ENCODE results near the gene FAM76B. TPM values are rescaled to one million over a fixed set of nuclear protein-coding genes. Genes with fewer than 3 reads are reported as not detected.
"Not testable (repeated sequence)": the region's sequence is repeated elsewhere in the genome, so short reads cannot be mapped to it uniquely, and the experiment has no call there.

The FAM76B gene
- 5.8 and 13.4 TPM in 2 replicates for total RNA-seq (2014; rRNA removed; shearing (Covaris generic))

DNA sequence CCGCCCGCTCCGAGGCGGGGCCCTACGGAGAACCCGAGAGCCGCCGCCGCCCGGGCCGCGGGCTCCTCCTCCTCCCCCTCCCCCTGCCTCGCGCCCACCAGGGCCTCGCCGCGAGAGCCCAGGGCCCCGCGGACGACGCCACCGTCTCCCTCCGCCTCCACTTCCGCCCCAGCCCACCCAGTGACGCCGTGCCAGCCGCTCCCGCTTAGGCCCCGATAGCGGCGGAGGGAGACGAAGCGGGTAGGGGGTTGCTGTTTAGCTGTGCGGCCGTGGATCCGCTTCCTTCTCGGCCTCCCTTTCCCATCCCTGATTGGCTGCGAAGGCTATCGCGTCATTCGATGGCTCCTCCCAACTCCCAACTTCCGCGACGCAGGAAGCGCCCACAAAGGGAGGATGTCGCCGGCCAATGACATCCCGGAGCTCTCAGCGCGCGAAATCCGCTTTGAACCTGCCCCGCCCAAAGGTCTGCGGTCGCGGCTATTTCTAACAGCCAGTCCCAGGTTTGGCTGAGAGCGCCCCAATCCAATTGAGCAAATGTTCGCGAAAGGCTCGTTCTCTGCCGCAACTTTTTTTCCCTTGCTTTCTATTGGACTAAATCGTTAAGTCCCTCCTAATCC, at the start of gene FAM76B:
FAM76B (minus strand) TSS at position 277 of the 617 bp plus-strand sequence. CDS start 304 bp downstream, outside the sequence.
- DNase-seq (ENCODE audit: low read depth in 1 of 2, low spot score in 2 of 2) = peak; percentile 95 to 97
- Histone ChIP-seq H3K27ac (peak within 1 kb of the TSS; percentile 94), H3K4me3 (peak within 1 kb of the TSS; percentile 74), H3K4me1 (replicated peaks) (peaks cover 14% of the 10 kb centered on the region), H3K27me3 (replicated peaks) (no peaks in the 10 kb centered on the region), H3K9me3 (replicated peaks) (no peaks in the 10 kb centered on the region), H3K36me3 (peaks cover 18% of the 10 kb centered on the region)

DNA sequence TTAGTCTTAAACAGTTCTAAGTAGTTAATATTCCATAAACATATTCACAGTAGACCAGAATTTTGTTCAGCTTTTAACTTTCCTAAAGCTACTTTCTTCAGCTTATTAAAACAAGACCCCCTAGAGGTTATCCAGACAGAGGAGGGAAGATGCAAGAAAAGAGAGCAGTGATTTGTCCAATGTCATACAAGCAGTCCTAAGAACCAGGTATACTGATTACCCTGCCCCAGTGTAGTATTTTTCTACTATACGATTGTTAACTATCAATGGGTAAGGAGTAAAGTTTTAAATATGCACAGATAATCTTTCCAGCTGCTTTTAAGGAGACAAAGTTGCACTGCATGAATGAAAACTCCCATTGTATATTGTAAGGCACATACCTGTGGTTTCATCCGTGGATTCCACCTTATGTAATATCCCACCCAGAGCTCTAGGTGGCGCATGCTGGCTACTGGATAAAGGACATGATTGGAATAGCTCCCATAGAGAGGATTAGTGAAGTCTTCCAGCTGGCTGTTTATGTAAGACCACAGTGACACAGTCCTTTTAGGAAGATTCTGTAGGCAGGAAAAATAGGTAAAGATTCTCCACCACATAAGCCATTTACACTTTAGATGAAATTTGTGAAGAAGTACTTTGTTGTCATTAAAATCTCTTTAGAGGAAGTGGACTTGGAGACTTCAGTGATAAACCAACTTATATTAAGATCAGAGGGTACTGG, 46.3 kb upstream of the FAM76B start:
- peak; percentile 71 to 74 for DNase-seq (ENCODE audit: low read depth in 1 of 2, low spot score in 2 of 2)
- H3K9me3 ChIP-seq (replicated peaks) = no peaks in the 10 kb centered on the region
- H3K27me3 ChIP-seq (replicated peaks) = no peaks in the 10 kb centered on the region
- peaks cover 36% of the 10 kb centered on the region for H3K4me1 ChIP-seq (replicated peaks)
- peaks cover 49% of the 10 kb centered on the region for H3K36me3 ChIP-seq
- peak overlapping the region; percentile 22 for H3K27ac ChIP-seq
- no peak overlapping the region for H3K4me3 ChIP-seq

DNA sequence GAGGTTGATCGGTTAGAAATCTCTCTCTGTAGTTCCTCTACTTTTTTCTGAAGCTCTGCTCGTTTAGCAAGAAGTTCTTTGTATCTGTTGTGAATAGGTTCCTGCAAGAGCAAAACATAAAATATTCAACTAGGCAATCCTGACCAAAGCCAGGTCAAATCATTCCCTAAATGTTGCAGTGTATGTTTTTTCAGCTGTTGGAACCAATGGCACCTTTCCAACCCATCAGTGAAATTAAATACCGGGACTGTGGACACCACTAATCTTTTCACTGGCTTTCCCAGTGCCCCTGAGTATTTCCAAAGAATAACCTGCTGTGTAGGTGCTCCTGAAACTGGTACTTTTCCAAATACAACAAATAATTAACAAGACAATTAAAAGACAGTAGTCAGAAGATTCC, 45.8 kb upstream of the FAM76B start:
- Histone ChIP-seq H3K36me3 (peaks cover 50% of the 10 kb centered on the region), H3K4me1 (replicated peaks) (peaks cover 37% of the 10 kb centered on the region), H3K27me3 (replicated peaks) (no peaks in the 10 kb centered on the region), H3K4me3 (no peak overlapping the region), H3K9me3 (replicated peaks) (no peaks in the 10 kb centered on the region), H3K27ac (peak overlapping the region; percentile 22; the same call in 1 of the 2 replicates)
- no peak for DNase-seq (ENCODE audit: low read depth in 1 of 2, low spot score in 2 of 2)

DNA sequence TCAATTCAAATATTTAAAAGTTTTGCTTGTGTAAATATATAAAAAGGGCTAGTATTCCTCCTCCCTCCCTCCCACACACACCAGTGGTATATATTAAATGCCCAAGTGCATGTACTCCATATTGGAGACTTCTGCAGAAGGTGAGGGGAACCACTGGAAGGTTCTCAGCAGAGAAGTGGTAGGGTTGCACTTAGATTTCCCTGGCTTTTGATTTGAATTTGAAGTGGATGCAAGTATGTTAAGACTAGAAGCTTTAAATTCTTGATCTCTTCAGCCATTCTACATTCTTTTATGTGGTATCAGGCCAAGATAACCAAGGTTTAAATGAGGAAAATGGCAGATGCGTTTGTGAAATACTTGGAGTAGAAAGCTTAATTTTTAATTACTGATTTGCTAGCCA, 43.8 kb upstream of the FAM76B start:
- no peak for DNase-seq (ENCODE audit: low read depth in 1 of 2, low spot score in 2 of 2)
- peaks cover 45% of the 10 kb centered on the region for H3K36me3 ChIP-seq
- H3K4me3 ChIP-seq = no peak overlapping the region
- H3K27me3 ChIP-seq (replicated peaks) = no peaks in the 10 kb centered on the region
- peaks cover 37% of the 10 kb centered on the region for H3K4me1 ChIP-seq (replicated peaks)
- H3K9me3 ChIP-seq (replicated peaks) = no peaks in the 10 kb centered on the region
- no peak overlapping the region for H3K27ac ChIP-seq

DNA sequence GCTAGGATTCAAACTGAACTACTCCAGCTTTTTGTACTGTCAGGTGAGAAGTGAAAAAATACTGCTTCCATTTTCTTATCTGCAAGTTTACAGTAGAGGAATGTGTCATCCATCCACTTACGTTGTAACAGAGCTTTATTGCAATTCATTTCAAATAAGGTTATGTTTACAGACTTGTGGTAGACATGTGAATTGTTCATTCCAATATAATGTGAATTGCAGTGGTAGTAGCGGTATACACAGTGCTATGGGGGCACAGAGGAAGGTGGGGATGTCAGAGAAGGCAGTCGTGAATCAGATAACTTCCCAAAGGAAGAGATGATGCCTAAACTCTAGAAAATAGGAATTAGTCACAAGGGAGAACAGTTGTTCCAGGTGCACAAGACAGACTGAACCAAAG, 43.2 kb upstream of the FAM76B start:
- Histone ChIP-seq H3K4me1 (replicated peaks) (peaks cover 36% of the 10 kb centered on the region), H3K4me3 (no peak overlapping the region), H3K9me3 (replicated peaks) (no peaks in the 10 kb centered on the region), H3K36me3 (peaks cover 43% of the 10 kb centered on the region), H3K27ac (peak overlapping the region; percentile 68), H3K27me3 (replicated peaks) (no peaks in the 10 kb centered on the region)
- peak in 1 of 2 experiments; percentile 37 for DNase-seq (ENCODE audit: low read depth in 1 of 2, low spot score in 2 of 2)

DNA sequence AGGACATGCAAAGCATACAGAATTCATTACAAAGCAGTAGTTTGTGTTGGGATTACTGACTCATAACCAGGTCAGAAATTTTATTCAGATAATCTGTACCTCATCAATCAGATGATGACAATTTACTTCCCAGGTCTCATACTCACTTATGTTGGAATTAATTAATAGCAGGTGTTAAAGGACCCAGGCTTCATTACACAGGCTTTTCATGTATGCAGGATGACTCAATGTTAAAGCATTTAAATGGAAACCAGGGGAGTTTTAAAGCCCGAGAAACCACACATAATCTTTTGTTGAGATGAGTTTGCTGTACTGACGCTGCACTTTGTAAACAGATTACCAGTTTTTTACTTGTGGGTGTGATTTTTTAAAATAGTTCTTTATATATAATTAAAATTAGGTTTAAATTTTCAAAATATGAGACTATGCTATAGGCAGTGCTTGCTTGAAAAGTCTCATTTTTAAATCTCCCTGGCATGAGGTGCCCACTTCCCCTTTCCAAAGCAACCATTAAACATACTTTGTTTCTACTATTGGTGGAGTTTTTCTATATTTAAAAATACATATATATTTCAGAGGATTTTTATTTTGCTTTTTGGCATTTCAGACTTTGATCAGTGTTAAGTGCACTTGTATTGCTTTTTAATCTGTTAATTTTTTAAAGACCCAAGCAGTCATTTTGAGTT, 41.8 kb upstream of the FAM76B start:
- no peak overlapping the region for H3K4me3 ChIP-seq
- H3K4me1 ChIP-seq (replicated peaks) = peaks cover 33% of the 10 kb centered on the region
- H3K36me3 ChIP-seq = peaks cover 30% of the 10 kb centered on the region
- no peaks in the 10 kb centered on the region for H3K9me3 ChIP-seq (replicated peaks)
- DNase-seq (ENCODE audit: low read depth in 1 of 2, low spot score in 2 of 2) = peak in 1 of 2 experiments; percentile 52
- H3K27me3 ChIP-seq (replicated peaks) = no peaks in the 10 kb centered on the region
- peak overlapping the region; percentile 68 for H3K27ac ChIP-seq

DNA sequence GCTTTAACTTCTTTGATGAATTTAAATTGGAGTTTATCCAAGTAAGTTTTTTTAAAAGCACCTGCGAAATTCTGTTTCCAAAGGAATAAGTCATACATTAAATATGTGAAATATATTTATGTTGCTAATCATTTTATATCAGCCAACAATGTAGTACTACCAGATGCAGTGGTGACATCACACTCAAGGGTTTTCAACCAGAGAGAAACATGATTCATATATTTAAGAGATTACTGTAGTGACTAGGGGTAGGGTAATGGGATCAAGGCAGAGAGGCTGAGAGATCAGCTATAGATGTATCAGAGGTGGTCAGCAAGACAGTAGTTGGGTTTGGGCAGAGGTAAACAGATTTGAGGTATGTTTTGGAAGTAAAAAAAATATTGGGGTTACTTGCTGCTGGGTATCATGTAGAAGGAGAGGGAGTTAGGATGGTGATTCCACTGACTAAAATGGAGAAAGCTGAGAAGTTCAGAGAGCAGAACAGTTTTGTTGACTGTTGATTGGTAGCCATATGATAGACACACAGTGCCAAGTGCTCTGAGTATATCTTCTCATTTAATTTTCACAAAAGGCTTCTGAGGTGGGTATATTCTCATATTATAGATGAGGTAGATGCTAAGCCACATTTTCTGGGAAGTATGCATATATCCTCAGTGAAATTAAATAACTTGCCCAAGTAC, 40.1 kb upstream of the FAM76B start:
- Histone ChIP-seq H3K36me3 (peaks cover 18% of the 10 kb centered on the region), H3K9me3 (replicated peaks) (no peaks in the 10 kb centered on the region), H3K4me1 (replicated peaks) (peaks cover 25% of the 10 kb centered on the region), H3K27me3 (replicated peaks) (no peaks in the 10 kb centered on the region), H3K4me3 (no peak overlapping the region), H3K27ac (no peak overlapping the region)
- DNase-seq (ENCODE audit: low read depth in 1 of 2, low spot score in 2 of 2) = no peak

DNA sequence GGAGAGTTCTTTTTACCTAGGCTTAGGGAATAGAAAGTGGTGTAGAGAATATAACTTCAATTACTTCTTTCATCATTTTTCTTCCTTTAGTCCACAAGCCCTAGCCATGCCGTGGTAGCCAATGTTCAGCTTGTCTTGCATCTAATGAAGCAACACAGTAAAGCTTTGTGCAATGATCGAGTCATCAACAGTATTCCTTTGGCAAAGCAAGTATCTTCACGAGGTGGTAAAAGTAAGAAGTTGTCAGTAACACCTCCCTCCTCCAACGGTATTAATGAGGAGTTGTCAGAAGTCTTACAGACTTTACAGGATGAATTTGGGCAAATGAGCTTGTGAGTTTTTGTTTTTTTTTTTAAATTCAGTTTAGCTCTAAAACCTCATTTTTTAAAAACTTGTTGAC, 38.1 kb upstream of the FAM76B start:
- no peak overlapping the region for H3K4me3 ChIP-seq
- no peak overlapping the region for H3K27ac ChIP-seq
- H3K4me1 ChIP-seq (replicated peaks) = peaks cover 17% of the 10 kb centered on the region
- peaks cover 13% of the 10 kb centered on the region for H3K36me3 ChIP-seq
- no peak for DNase-seq (ENCODE audit: low read depth in 1 of 2, low spot score in 2 of 2)
- no peaks in the 10 kb centered on the region for H3K9me3 ChIP-seq (replicated peaks)
- no peaks in the 10 kb centered on the region for H3K27me3 ChIP-seq (replicated peaks)

DNA sequence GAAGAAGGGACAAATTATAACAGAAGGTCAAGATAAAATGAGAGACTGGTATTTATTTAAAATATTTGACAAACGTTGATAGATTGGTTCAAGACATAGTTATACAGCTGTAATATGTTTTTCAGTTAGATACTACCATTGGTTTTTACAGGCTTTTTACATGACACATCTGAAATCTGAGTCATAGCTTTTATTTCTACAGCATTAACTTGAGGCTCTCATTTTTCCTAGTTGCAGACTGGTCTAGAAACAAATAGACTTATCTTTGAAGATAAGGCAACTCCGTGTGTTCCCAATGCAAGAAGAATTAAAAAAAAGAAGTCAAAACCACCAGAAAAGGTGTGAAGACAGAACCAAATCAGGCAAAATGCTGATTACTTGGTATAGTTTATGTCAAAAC, 32.1 kb upstream of the FAM76B start:
- Histone ChIP-seq H3K27ac (no peak overlapping the region), H3K4me1 (replicated peaks) (no peaks in the 10 kb centered on the region), H3K4me3 (no peak overlapping the region), H3K9me3 (replicated peaks) (no peaks in the 10 kb centered on the region), H3K36me3 (peaks cover 12% of the 10 kb centered on the region; the same call in 1 of the 2 replicates), H3K27me3 (replicated peaks) (no peaks in the 10 kb centered on the region)
- DNase-seq (ENCODE audit: low read depth in 1 of 2, low spot score in 2 of 2) = no peak

DNA sequence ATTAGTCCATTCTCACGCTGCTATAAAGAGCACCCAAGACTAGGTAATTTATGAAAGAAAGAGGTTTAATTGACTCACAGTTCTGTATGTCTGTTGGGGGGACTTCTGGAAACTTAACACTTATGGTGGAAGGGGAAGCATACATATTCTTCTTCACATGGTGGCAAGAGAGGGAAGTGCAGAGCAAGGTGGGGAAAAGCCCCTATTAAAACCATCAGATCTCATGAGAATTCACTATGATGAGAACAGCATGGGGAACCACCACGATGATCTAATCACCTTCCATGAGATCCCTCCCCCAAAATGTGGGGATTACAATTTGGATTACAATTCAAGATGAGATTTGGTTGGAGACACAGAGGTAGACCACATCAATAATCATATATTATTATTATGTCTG, 26.5 kb upstream of the FAM76B start:
- Histone ChIP-seq H3K27me3 (replicated peaks) (no peaks in the 10 kb centered on the region), H3K9me3 (replicated peaks) (no peaks in the 10 kb centered on the region), H3K27ac (no peak overlapping the region), H3K4me1 (replicated peaks) (no peaks in the 10 kb centered on the region), H3K4me3 (no peak overlapping the region), H3K36me3 (peaks cover 2% of the 10 kb centered on the region; the same call in 1 of the 2 replicates)
- DNase-seq (ENCODE audit: low read depth in 1 of 2, low spot score in 2 of 2) = no peak

DNA sequence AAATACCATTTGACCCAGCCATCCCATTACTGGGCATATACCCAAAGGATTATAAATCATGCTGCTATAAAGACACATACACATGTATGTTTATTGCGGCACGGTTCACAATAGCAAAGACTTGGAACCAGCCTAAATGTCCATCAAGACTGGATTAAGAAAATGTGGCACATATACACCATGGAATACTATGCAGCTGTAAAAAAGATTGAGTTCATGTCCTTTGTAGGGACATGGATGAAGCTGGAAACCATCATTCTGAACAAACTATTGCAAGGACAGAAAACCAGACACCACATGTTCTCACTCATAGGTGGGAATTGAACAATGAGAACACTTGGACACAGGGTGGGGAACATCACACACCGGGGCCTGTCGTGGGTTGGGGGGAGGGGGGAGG, 21.5 kb upstream of the FAM76B start:
- not testable (repeated sequence) for H3K9me3 ChIP-seq (replicated peaks); H3K27me3 ChIP-seq (replicated peaks); H3K4me1 ChIP-seq (replicated peaks); H3K27ac ChIP-seq; H3K36me3 ChIP-seq; H3K4me3 ChIP-seq; DNase-seq (ENCODE audit: low read depth in 1 of 2, low spot score in 2 of 2)

DNA sequence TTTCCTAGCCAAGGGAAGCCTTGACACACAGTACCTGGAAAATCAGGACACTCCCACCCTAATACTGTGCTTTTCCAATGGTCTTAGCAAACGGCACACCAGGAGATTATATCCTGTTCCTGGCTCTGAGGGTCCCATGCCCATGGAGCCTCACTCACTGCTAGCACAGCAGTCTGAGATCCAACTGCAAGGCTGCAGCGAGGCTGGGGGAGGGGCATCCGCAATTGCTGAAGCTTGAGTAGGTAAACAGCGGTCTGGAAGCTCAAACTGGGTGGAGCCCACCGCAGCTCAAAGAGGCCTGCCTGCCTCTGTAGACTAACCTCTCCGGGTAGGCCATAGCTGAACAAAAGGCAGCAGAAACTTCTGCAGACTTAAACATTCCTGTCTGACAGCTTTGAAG, 16.9 kb upstream of the FAM76B start:
- not testable (repeated sequence) for H3K36me3 ChIP-seq; H3K9me3 ChIP-seq (replicated peaks); H3K27ac ChIP-seq; H3K27me3 ChIP-seq (replicated peaks); H3K4me3 ChIP-seq; H3K4me1 ChIP-seq (replicated peaks); DNase-seq (ENCODE audit: low read depth in 1 of 2, low spot score in 2 of 2)

DNA sequence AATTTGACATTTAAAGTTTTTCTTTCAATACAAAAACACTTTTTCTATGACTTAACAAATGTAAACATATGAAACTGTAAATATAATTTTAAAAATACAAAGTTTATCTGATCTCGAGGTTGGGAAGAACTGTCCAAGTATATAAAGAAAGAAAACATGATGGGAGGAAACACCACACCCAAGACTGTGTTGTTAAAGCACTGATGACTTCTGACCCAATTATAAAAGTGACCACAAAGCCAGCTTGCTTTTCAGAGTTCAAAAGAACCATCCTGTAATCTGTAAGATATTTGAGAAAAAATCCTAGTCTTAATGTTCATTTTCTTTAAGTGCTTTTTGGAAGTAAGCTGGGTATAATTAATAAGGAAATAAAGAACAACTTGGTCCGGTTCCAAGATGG, 16.3 kb upstream of the FAM76B start:
- H3K27ac ChIP-seq = no peak overlapping the region
- no peaks in the 10 kb centered on the region for H3K9me3 ChIP-seq (replicated peaks)
- H3K36me3 ChIP-seq = no peaks in the 10 kb centered on the region
- no peak for DNase-seq (ENCODE audit: low read depth in 1 of 2, low spot score in 2 of 2)
- H3K4me1 ChIP-seq (replicated peaks) = no peaks in the 10 kb centered on the region
- H3K27me3 ChIP-seq (replicated peaks) = no peaks in the 10 kb centered on the region
- H3K4me3 ChIP-seq = no peak overlapping the region
